AG09319 (cell line): ENCODE measurements around the gene CD74.
A peak's percentile ranks its signal among the peaks of the same experiment; 100 is the strongest.

Experiments used
- DNase-seq: peaks from one replicate; pipeline ENCODE4 v3.0.0-alpha.2; 2010; ENCODE audit warnings: low read depth; ENCODE audit errors: extremely low read depth
- TF ChIP-seq, protein P1 (sequence below): IDR thresholded peaks from 2 replicates; pipeline ENCODE4 v1.5.1; 2011; ENCODE audit warnings: low read depth, mild to moderate bottlenecking, inconsistent platforms, low read length, moderate library complexity

Gene CD74

GRCh38 chr5:150377964-150378694 is 34.6 kb downstream of the CD74 start:
- peak; percentile 84 for DNase-seq
- TF ChIP-seq, protein P1, sequence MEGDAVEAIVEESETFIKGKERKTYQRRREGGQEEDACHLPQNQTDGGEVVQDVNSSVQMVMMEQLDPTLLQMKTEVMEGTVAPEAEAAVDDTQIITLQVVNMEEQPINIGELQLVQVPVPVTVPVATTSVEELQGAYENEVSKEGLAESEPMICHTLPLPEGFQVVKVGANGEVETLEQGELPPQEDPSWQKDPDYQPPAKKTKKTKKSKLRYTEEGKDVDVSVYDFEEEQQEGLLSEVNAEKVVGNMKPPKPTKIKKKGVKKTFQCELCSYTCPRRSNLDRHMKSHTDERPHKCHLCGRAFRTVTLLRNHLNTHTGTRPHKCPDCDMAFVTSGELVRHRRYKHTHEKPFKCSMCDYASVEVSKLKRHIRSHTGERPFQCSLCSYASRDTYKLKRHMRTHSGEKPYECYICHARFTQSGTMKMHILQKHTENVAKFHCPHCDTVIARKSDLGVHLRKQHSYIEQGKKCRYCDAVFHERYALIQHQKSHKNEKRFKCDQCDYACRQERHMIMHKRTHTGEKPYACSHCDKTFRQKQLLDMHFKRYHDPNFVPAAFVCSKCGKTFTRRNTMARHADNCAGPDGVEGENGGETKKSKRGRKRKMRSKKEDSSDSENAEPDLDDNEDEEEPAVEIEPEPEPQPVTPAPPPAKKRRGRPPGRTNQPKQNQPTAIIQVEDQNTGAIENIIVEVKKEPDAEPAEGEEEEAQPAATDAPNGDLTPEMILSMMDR: no peak

DNA sequence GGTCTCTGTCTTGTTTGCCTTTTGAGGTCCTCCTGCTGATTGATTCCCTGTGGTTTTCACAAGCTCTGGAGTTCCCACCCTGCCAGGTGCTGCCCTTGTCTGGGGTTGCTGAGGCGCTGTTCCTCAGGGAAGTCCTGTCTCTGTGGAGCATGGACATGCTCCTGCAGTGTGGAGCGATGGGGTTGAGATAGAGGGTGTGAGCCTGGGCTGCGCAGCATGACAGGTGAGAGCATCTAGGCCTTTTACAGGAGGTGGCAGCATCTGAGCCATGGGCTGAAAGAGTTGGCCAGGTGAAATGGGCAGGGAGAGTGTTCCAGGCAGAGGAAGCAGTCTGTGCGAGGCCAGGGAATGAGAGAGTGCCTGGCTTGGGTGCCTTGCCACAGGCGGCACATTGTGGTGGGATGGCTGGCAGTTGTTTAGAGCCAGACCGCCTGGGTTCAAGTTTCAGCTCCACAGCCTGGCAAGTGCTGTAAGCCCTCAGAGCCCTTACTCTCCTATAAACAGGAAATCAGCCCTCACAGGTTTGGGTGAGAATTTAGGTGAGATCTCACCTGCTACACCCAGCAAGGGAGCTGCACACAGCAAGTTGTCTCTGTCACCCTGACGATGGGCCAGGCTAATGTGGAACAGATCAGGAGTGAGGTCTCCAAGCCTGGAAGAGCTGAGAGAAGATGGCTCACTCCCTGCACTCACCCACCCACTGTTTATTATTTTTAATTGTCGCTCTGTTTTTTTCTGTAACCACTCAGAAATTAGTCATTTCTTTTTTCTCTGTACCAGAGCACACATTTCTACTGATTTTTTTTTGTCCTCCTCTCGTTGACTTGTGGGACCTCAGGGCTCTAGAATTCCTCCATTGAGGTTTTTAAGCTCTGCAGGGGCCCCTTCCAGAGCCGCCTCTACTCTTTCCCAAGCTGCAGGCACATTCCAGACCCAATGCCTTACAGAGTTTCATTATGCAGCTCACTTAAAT is 35.6 kb downstream of the CD74 start:
- TF ChIP-seq, protein P1: no peak
- DNase-seq: no peak

DNA sequence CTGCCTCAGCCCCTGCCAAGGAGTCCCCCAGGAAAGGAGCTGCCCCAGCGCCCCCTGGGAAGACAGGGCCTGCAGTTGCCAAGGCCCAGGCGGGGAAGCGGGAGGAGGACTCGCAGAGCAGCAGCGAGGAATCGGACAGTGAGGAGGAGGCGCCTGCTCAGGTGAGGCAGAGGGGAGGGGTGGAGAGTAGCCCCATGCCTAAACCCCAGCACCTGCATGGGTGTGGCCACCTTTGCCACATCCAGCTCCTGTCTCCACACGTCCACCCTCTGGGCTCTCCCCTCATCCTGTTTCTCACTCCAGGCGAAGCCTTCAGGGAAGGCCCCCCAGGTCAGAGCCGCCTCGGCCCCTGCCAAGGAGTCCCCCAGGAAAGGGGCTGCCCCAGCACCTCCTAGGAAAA is 38.1 kb downstream of the CD74 start:
- DNase-seq: no peak
- TF ChIP-seq, protein P1: no peak

DNA sequence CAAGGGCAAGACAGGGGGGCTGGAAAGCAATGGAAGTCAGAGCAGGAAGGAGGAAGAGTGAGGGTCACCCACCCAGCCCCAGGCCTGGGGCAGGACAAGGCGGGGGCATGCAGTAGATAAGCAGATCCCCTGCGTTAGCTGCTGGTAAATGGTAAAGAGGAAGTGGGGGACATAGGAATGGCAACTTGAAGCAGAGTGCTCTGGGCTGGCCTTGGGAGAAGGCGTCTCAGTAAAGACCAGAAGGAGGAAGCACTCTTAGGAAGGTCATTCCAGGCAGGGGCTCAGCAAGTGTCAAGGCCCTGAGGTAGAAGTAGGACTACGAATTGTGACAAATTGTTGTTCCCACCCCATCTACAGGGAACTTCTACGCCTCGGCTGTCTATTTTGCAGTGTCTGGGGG is 40.1 kb downstream of the CD74 start:
- no peak for DNase-seq
- TF ChIP-seq, protein P1: no peak

GRCh38 chr5:150368526-150368925 is 44.2 kb downstream of the CD74 start:
- DNase-seq: no peak
- TF ChIP-seq, protein P1: no peak

DNA sequence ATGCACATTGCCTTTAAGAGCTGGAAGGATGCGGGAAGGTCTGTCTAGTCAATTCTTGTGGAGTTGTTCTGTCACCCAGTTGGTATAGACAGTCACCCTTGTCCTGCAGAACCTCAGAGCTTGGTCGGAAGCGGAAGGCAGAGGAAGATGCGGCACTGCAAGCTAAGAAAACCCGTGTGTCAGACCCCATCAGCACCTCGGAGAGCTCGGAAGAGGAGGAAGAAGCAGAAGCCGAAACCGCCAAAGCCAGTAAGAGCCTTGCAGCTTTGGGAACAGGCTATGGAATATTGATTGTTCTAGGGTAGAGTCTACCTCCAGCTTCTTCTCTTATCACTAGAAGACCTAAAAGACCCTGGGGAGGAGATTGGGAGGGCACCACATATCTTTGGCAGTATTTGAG is 48.7 kb downstream of the CD74 start:
- no peak for DNase-seq
- TF ChIP-seq, protein P1: no peak

- TF ChIP-seq, protein P1: no peak
- no peak for DNase-seq
Observed at GRCh38 chr5:150363185-150363584, 49.5 kb downstream of the CD74 start.
